AG09309 (cell line): Measurements from ENCODE around the gene TSHZ2.
"Not testable (repeated sequence)": the region's sequence is repeated elsewhere in the genome, so short reads cannot be mapped to it uniquely, and the experiment has no call there.

ENCODE experiments used
- DNase-seq: peaks from one replicate; pipeline ENCODE4 v3.0.0-alpha.2; 2010; ENCODE audit warnings: low read depth
- H3K4me3 ChIP-seq: 2 replicates; pipeline ENCODE4 v1.5.1; 2011; ENCODE audit warnings: mild to moderate bottlenecking, low read depth, low read length, moderate library complexity; ENCODE audit not compliant: control insufficient read depth
- TF ChIP-seq, protein P1 (sequence below): IDR thresholded peaks from 2 replicates; pipeline ENCODE4 v1.5.1; 2011; ENCODE audit warnings: mild to moderate bottlenecking, low read depth, low read length, inconsistent platforms; ENCODE audit not compliant: insufficient read depth, control insufficient read depth; ENCODE audit errors: missing control alignments

Gene TSHZ2

DNA sequence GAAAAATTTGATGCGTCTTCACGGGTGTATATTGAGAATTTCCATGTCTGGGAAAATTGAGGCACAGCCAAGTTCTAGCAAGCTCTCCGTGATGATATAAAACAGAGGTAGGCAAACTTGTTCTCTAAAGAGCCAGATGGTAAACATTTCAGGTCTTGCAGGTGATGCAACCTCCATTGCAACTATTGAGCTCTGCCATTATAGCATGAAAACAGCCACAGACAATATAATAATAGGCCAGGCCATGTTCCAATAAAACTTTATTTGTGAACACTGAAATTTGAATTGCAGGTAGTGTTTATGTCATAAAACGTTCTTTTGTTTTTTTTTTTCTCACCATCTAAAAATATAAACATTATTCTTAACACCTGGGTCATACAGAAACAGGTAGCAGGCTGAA lies 453.3 kb downstream of the TSHZ2 start:
- H3K4me3 ChIP-seq: no peak overlapping the region
- TF ChIP-seq, protein P1, sequence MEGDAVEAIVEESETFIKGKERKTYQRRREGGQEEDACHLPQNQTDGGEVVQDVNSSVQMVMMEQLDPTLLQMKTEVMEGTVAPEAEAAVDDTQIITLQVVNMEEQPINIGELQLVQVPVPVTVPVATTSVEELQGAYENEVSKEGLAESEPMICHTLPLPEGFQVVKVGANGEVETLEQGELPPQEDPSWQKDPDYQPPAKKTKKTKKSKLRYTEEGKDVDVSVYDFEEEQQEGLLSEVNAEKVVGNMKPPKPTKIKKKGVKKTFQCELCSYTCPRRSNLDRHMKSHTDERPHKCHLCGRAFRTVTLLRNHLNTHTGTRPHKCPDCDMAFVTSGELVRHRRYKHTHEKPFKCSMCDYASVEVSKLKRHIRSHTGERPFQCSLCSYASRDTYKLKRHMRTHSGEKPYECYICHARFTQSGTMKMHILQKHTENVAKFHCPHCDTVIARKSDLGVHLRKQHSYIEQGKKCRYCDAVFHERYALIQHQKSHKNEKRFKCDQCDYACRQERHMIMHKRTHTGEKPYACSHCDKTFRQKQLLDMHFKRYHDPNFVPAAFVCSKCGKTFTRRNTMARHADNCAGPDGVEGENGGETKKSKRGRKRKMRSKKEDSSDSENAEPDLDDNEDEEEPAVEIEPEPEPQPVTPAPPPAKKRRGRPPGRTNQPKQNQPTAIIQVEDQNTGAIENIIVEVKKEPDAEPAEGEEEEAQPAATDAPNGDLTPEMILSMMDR: no peak
- no peak for DNase-seq

DNA sequence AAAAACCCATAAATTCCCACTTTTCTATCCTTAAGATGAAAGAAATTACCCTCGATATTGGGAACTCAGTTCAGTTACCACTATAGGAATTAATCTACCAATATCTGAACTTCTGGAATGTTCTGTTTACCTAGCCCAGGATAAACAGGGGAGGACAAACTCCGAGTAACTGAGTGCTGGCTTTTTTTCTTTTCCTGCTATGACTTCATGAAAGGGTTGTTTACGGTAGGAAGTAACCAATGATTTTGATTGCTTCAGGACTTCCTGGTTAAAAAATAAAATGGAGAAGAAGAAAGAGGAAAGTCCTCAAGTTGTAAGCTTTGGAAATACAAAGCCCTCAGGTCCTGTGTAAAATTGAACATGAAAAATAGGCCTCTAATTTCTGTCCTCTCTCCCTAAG lies 453.8 kb downstream of the TSHZ2 start:
- TF ChIP-seq, protein P1: no peak
- DNase-seq: no peak
- H3K4me3 ChIP-seq: no peak overlapping the region

DNA sequence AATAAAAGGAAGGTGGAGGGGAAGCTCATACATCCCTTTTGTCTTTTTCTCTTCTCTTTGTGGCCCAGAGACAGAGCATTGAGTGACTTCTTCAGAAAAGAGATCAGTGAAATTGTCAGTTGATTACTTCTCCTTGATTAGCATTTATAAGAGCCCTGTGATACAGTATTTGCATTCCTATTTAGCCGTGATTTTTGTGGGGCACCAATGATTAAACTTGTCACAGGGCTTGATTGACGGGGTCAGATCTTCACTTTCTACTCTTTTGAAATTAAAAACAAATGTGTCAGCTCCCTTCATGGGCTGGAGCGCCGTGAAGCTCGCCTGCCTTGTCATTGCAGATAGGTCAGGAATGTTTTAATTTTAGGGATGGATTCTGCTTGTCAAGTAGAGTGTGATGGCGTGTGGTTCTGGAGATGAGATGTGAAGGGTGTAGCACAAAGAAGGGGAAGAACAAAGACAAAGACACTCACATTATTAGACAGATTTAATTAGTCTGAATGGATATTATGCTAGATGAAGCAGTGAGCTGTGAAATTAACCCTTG lies 454.7 kb downstream of the TSHZ2 start:
- H3K4me3 ChIP-seq: no peak overlapping the region
- no peak for DNase-seq
- TF ChIP-seq, protein P1: no peak

DNA sequence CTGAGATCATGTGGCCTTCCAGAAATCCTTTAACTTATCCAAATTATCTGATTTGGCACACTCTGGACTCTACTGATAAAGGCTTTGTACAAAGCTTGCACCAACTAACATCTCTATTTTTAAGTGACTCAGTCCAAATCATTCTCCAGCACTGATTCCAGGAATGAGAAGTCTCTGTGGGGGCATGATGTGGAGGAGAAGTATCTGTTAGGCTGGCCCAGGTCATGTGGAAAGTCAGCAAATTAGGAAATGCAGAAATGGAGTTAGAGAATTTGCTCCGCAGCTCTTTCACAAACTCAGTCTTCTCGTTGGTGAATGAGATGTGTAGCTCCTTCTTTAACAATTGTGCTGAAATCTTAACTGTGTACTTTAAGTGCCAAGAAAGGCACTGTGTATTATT lies 455.8 kb downstream of the TSHZ2 start:
- no peak overlapping the region for H3K4me3 ChIP-seq
- TF ChIP-seq, protein P1: no peak
- no peak for DNase-seq

DNA sequence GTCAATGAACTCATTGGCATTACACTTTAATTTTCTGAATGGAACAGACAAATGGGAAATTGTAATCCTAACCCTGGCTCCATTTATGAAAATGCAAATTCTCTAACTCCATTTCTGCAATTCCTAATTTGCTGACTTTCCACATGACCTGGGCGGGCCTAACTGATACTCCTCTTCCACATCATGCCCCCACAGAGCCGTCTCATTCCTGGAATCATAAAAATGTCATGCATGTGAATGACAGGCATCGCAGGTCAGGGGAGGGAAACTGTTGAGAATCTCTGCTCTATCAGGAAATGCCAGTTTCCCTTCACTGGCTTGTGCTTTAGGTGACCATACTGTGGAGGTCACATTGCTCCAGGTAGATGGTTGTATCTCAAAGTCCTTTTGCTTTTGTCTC lies 456.4 kb downstream of the TSHZ2 start:
- no peak overlapping the region for H3K4me3 ChIP-seq
- TF ChIP-seq, protein P1: no peak
- DNase-seq: no peak

DNA sequence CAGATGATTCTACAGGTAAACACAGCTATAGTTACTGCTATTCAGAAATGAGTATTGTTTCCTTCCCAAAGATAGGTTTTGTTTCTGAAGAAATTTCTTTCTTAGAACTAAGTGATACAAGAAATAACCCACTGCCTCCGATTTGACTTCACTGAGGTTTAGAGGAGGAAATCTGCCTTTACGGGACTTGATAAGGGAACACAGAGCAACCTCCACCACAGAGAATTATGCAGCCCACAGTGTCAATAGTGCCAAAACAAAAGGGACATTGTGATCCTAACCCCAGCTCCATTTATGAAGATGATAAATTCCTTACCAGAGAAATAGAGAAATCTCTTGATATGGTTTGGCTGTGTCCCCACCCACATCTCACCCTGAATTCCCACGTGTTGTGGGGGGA lies 456.8 kb downstream of the TSHZ2 start:
- TF ChIP-seq, protein P1: no peak
- no peak overlapping the region for H3K4me3 ChIP-seq
- no peak for DNase-seq

DNA sequence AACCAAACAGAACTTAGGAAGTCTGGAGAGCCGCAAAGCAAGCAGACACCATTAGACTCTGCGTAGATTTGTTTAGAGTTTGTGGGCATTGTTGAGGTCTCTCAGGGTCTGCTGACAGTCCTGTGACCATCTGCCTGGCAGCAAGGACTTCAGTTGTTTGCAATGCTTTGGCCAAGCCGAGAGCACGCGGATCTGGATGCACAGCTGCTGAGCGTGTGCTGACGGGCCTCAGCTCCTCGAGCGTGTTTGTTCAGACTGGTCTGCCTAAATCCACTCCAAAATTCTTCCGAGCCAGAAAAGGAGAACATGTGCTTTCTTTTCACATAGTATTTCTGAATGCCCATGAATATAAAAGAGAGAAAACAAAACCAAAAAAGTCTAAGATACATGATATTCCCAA lies 462.5 kb downstream of the TSHZ2 start:
- no peak for DNase-seq
- TF ChIP-seq, protein P1: no peak

DNA sequence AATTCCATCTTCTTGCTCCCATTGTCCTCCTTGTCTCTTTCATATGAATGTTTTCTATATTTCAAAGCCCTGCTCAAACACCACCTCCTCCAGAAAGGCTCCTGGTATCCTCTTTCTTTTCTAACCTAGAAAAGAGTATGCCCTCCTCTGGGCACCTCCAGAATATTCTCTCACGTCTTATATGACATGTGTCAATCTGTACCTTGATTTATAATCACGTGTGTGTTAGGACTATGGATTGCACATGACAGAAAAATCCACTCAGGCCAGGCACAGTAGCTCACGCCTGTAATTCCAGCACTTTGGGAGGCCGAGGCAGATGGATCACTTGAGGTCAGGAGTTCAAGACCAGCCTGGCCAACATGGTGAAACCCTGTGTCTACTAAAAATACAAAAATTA lies 464.8 kb downstream of the TSHZ2 start:
- not testable (repeated sequence) for H3K4me3 ChIP-seq, DNase-seq

More for the DNA sequence above, 462.5 kb downstream of the TSHZ2 start:
- H3K4me3 ChIP-seq: no peak overlapping the region
